IMR-90 (cell line): ENCODE data around the gene FBXW8. TPM values are rescaled to one million over a fixed set of nuclear protein-coding genes. Genes with fewer than 3 reads are reported as not detected.

Source experiments
- ATAC-seq: fragments of 200-7000 bp; cut with Tn5 transposase; 2 replicates; pipeline ENCODE4 v1.9.1; 2020; ENCODE audit warnings: low read depth, mild to moderate bottlenecking, moderate library complexity
- BruUV-seq: library from RNA; stranded (reverse); fragments of 400-500 nt; replicated peaks from 2 replicates; lab custom pipeline; 2021; lab: Mats Ljungman, UMichigan
- CTCF ChIA-PET: fragments of 300-600 bp; formaldehyde crosslinking; extraction: SDS; loops from one replicate; lab custom pipeline; 2021; ENCODE audit warnings: antibody characterized with exemption; lab: Yijun Ruan, JAX
- POLR2A ChIA-PET: fragments of 300-600 bp; sonication (Branson Sonifier 250); formaldehyde crosslinking; loops from one replicate; lab custom pipeline; 2022; ENCODE audit warnings: antibody characterized with exemption; ENCODE audit not compliant: unreplicated experiment; lab: Charles Lee
- DNase-seq: peaks from one replicate; pipeline ENCODE4 v3.0.0; 2013
- H2AFZ ChIP-seq: replicated peaks from 2 replicates; pipeline ENCODE3; 2013; ENCODE audit warnings: low read length, mild to moderate bottlenecking; ENCODE audit not compliant: poor library complexity
- H2AK5ac ChIP-seq: 2 replicates; pipeline ENCODE4 v1.6.1; 2013; ENCODE audit warnings: low read depth, low read length, inconsistent platforms
- H2AK9ac ChIP-seq: replicated peaks from 2 replicates; pipeline ENCODE3; 2013; ENCODE audit warnings: mild to moderate bottlenecking, low read depth, low read length, moderate library complexity; ENCODE audit not compliant: poor library complexity
- H2BK120ac ChIP-seq: 2 replicates; pipeline ENCODE4 v1.6.1; 2013; ENCODE audit warnings: low read depth, low read length, inconsistent platforms
- H2BK15ac ChIP-seq: 3 replicates; pipeline ENCODE4 v1.6.1; 2013; ENCODE audit warnings: low read depth, low read length, inconsistent platforms
- H2BK20ac ChIP-seq: 2 replicates; pipeline ENCODE4 v1.6.1; 2013; ENCODE audit warnings: low read depth, mild to moderate bottlenecking, inconsistent platforms, low read length, moderate library complexity
- H2BK5ac ChIP-seq: 2 replicates; pipeline ENCODE4 v1.6.1; 2013; ENCODE audit warnings: mild to moderate bottlenecking, low read depth, low read length, inconsistent platforms; ENCODE audit not compliant: poor library complexity, severe bottlenecking
- H3K14ac ChIP-seq: replicated peaks from 2 replicates; pipeline ENCODE4 v1.6.1; 2013; ENCODE audit warnings: low read depth, low read length, inconsistent platforms
- H3K18ac ChIP-seq: 2 replicates; pipeline ENCODE4 v1.6.1; 2013; ENCODE audit warnings: low read depth, low read length, control low read depth
- H3K23ac ChIP-seq: 2 replicates; pipeline ENCODE4 v1.6.1; 2013; ENCODE audit warnings: low read depth, low read length, inconsistent platforms
- H3K27ac ChIP-seq: 2 replicates; pipeline ENCODE4 v1.5.1; 2013; ENCODE audit warnings: mild to moderate bottlenecking, control low read depth, low read length; ENCODE audit not compliant: insufficient read depth
- H3K27me3 ChIP-seq: 2 replicates; pipeline ENCODE4 v1.6.1; 2013; ENCODE audit warnings: low read length; ENCODE audit not compliant: control insufficient read depth, insufficient read depth
- H3K36me3 ChIP-seq: 2 replicates; pipeline ENCODE4 v1.6.1; 2013; ENCODE audit warnings: low read length, mixed read lengths; ENCODE audit not compliant: control insufficient read depth, insufficient read depth
- H3K4ac ChIP-seq: 2 replicates; pipeline ENCODE4 v1.6.1; 2013; ENCODE audit warnings: low read depth, low read length, inconsistent platforms
- H3K4me1 ChIP-seq: 2 replicates; pipeline ENCODE4 v1.6.1; 2013; ENCODE audit warnings: low read length, mixed read lengths; ENCODE audit not compliant: control insufficient read depth, insufficient read depth
- H3K4me2 ChIP-seq: 2 replicates; pipeline ENCODE4 v1.6.1; 2013; ENCODE audit warnings: low read depth, mild to moderate bottlenecking, control low read depth, low read length, moderate library complexity
- H3K4me3 ChIP-seq: 2 replicates; pipeline ENCODE4 v1.5.1; 2013; ENCODE audit warnings: low read depth, mild to moderate bottlenecking, control low read depth, low read length, moderate library complexity; ENCODE audit not compliant: insufficient read depth
- H3K56ac ChIP-seq: 2 replicates; pipeline ENCODE4 v1.6.1; 2013; ENCODE audit warnings: low read length, inconsistent platforms; ENCODE audit not compliant: insufficient read depth; ENCODE audit errors: extremely low read depth
- H3K79me1 ChIP-seq, 2 experiments: 2 replicates each; pipeline ENCODE4 v1.6.1; 2013; ENCODE audit warnings: low read length in 2 of 2, inconsistent platforms in 1 of 2, low read depth in 1 of 2
- H3K9ac ChIP-seq: 2 replicates; pipeline ENCODE4 v1.6.1; 2013; ENCODE audit warnings: low read depth, low read length, control low read depth
- H3K9me1 ChIP-seq: 2 replicates; pipeline ENCODE4 v1.6.1; 2013; ENCODE audit warnings: low read length, inconsistent platforms; ENCODE audit not compliant: insufficient read depth
- H3K9me3 ChIP-seq: 2 replicates; pipeline ENCODE4 v1.6.1; 2013; ENCODE audit warnings: low read length; ENCODE audit not compliant: control insufficient read depth, insufficient read depth
- H4K20me1 ChIP-seq: 2 replicates; pipeline ENCODE4 v1.6.1; 2013; ENCODE audit warnings: low read length, inconsistent platforms; ENCODE audit not compliant: insufficient read depth
- H4K5ac ChIP-seq: 2 replicates; pipeline ENCODE4 v1.6.1; 2013; ENCODE audit warnings: mild to moderate bottlenecking, low read depth, low read length, control low read depth
- H4K8ac ChIP-seq, 2 experiments: 2 replicates each; pipeline ENCODE4 v1.6.1; 2013; ENCODE audit warnings: low read depth in 2 of 2, low read length in 2 of 2, control low read depth in 1 of 2, inconsistent platforms in 1 of 2
- H4K91ac ChIP-seq: 2 replicates; pipeline ENCODE4 v1.6.1; 2013; ENCODE audit warnings: low read depth, low read length, inconsistent platforms; ENCODE audit not compliant: insufficient read depth
- CEBPB ChIP-seq: IDR thresholded peaks from 2 replicates; pipeline ENCODE4 v1.6.1; 2012; ENCODE audit warnings: low read depth, low read length, improper control_type of control experiment
- MAZ ChIP-seq: IDR thresholded peaks from 2 replicates; pipeline ENCODE4 v1.6.1; 2012; ENCODE audit warnings: low read depth, mild to moderate bottlenecking, low read length, improper control_type of control experiment, moderate library complexity, borderline replicate concordance
- POLR2A ChIP-seq: IDR thresholded peaks from 2 replicates; pipeline ENCODE4 v1.6.1; 2012; ENCODE audit warnings: mild to moderate bottlenecking, low read depth, low read length
- WGBS, 2 experiments: methylation state at CpG; one replicate each; pipeline versions ENCODE4 v1.1.5 to v1.1.7; 2013; ENCODE audit warnings: missing lambda C conversion rate in 2 of 2; ENCODE audit not compliant: insufficient read length in 1 of 2; ENCODE audit errors: extremely low coverage in 2 of 2; 5-methylcytosine and 5-hydroxymethylcytosine counted together
- dilution Hi-C: fragments of 300-500 bp; cut with HindIII; formaldehyde crosslinking; loops from one replicate; pipeline ENCODE4 v1.14.3; 2018; ENCODE audit warnings: low sequenced_read_pairs; ENCODE audit not compliant: unreplicated experiment
- in situ Hi-C: fragments of 300-500 bp; cut with MboI; formaldehyde crosslinking; loops from 3 replicates; pipeline ENCODE4 v1.14.3; 2019; ENCODE audit warnings: low sequenced_read_pairs, inconsistent platforms, mixed read lengths
- intact Hi-C: fragments of 100-400 bp; cut with micrococcal nuclease; formaldehyde crosslinking; loops from 2 replicates; pipeline ENCODE4 v1.10.0; 2022
- polyA plus RNA-seq, 3 experiments: library from polyadenylated mRNA; depleted of rRNA; stranded (reverse); fragments of >200 nt; gene quantifications; 2 replicates each; pipeline ENCODE4 v1.2.3, GENCODE V29; 2012; ENCODE audit warnings: low replicate concordance in 1 of 3
- total RNA-seq: library from RNA; depleted of rRNA; stranded (reverse); fragments of >200 nt; gene quantifications from 2 replicates; pipeline ENCODE4 v1.2.3, GENCODE V29; 2012

Gene FBXW8
- total and polyA plus RNA-seq, 2 of the 4 experiments (the other 2 are of a cell fraction), result 20.3 to 25.8 TPM

DNA sequence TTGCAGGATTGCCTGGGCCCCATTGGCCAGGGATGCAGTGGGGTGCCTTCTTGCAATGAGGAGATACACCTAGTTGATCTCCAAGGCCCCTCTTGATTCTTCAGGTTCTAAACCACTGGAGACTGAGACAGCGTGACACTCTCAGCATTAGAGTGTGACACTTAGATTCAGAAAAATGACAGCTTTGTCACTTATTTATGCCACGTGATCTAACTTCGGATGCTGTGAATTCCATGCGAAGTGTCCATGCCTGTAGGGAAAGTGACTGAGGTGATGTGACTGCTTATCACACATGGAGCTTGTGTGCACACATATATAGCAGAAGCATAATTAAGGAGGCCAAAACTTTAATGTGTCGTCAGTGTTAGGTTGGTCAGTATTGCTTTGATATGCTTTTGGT lies 30.4 kb downstream of the FBXW8 start:
- in situ Hi-C loops, result no loop called here
- BruUV-seq, result no TSS peak

More for the DNA sequence above, 30.4 kb downstream of the FBXW8 start:
- Histone ChIP-seq H3K4ac (no peak overlapping the region), H3K79me1 (peaks cover 39 to 67% of the 10 kb centered on the region in 2 experiments), H3K14ac (no peak overlapping the region), H2BK120ac (no peak overlapping the region), H2AFZ (no peak overlapping the region), H2BK5ac (no peak overlapping the region), H3K4me3 (no peak overlapping the region), H3K18ac (no peak overlapping the region), H2BK20ac (no peak overlapping the region), H3K23ac (no peak overlapping the region), H4K5ac (no peak overlapping the region), H2BK15ac (no peak overlapping the region), H3K36me3 (peaks cover 25% of the 10 kb centered on the region), H3K4me2 (no peak overlapping the region), H3K27ac (no peak overlapping the region), H3K27me3 (no peaks in the 10 kb centered on the region), H3K9ac (no peak overlapping the region), H3K4me1 (no peaks in the 10 kb centered on the region), H3K9me1 (peaks cover 20% of the 10 kb centered on the region), H4K20me1 (peaks cover 35% of the 10 kb centered on the region), H3K9me3 (peaks cover 9% of the 10 kb centered on the region), H4K91ac (no peak overlapping the region), H4K8ac (no peak overlapping the region), H2AK5ac (no peak overlapping the region), H2AK9ac (no peak overlapping the region), H3K56ac (no peak overlapping the region)
- ATAC-seq, result no peak
- intact Hi-C loops, result no loop called here
- WGBS, 2 experiments, result 97% methylated on average over 4 of the region's 5 CpGs; no CpG with 5 or more reads in 1 of the 2 experiments
- CTCF ChIA-PET, result interaction anchor here (1.3 kb wide), 1 partner anchor 42 kb away, joined by 3 read pairs; no protein-coding TSS in a partner anchor
- DNase-seq, result no peak
- no peak for TF ChIP-seq POLR2A
- TF ChIP-seq CEBPB, result no peak
- no peak for TF ChIP-seq MAZ
- POLR2A ChIA-PET, result no interaction called here
- dilution Hi-C loops, result no loop called here
